HG03103 (cell line): Measurements from ENCODE around the gene IMMT.
"Not testable (repeated sequence)": the region's sequence is repeated elsewhere in the genome, so short reads cannot be mapped to it uniquely, and the experiment has no call there.

ENCODE experiments used
- ATAC-seq: cut with Tn5 transposase; IDR thresholded peaks from one replicate; pipeline ENCODE4 v1.9.1; 2021; ENCODE audit warnings: low read depth; ENCODE audit not compliant: unreplicated experiment

Gene IMMT

GRCh38 chr2:86195055-86195807, at the start of gene IMMT:
IMMT (minus strand) TSS chr2:86195462; CDS start chr2:86195382, 80 bp downstream.
- ATAC-seq = peak; percentile 83

- not testable (repeated sequence) for ATAC-seq
Measured at GRCh38 chr2:86244781-86245180, 49.5 kb upstream of the IMMT start.

- ATAC-seq = peak; percentile 56
Measured at GRCh38 chr2:86243950-86244733, 48.9 kb upstream of the IMMT start.

- ATAC-seq = no peak
Measured at GRCh38 chr2:86243272-86243671, 48.0 kb upstream of the IMMT start.

GRCh38 chr2:86241611-86242010, 46.3 kb upstream of the IMMT start:
- no peak for ATAC-seq

- ATAC-seq = no peak
Measured at GRCh38 chr2:86240251-86240650, 45.0 kb upstream of the IMMT start.

- no peak for ATAC-seq
Measured at GRCh38 chr2:86239745-86240144, 44.5 kb upstream of the IMMT start.

GRCh38 chr2:86239326-86239725, 44.1 kb upstream of the IMMT start:
- ATAC-seq = no peak

GRCh38 chr2:86238354-86238753, 43.1 kb upstream of the IMMT start:
- ATAC-seq = peak; percentile 82

- no peak for ATAC-seq
Measured at GRCh38 chr2:86237172-86237571, 41.9 kb upstream of the IMMT start.

- ATAC-seq = no peak
Measured at GRCh38 chr2:86235196-86235980, 40.1 kb upstream of the IMMT start.

- no peak for ATAC-seq
Measured at GRCh38 chr2:86234563-86235131, 39.4 kb upstream of the IMMT start.

GRCh38 chr2:86233436-86233835, 38.2 kb upstream of the IMMT start:
- no peak for ATAC-seq

- ATAC-seq = no peak
Measured at GRCh38 chr2:86232910-86233309, 37.6 kb upstream of the IMMT start.

GRCh38 chr2:86232373-86232784, 37.1 kb upstream of the IMMT start:
- no peak for ATAC-seq

GRCh38 chr2:86231680-86232372, 36.6 kb upstream of the IMMT start:
- no peak for ATAC-seq

GRCh38 chr2:86230961-86231360, 35.7 kb upstream of the IMMT start:
- no peak for ATAC-seq

GRCh38 chr2:86229221-86229620, 34.0 kb upstream of the IMMT start:
- no peak for ATAC-seq

- ATAC-seq = not testable (repeated sequence)
Measured at GRCh38 chr2:86228574-86228973, 33.3 kb upstream of the IMMT start.

GRCh38 chr2:86227685-86228084, 32.4 kb upstream of the IMMT start:
- ATAC-seq = no peak
